Measurements from ENCODE around the gene REXO2.

- TF ChIP-seq CTCF (IDR thresholded peaks at IDR 0.05) (no peak), POLR2A (IDR thresholded peaks at IDR 0.05) (no peak), EP300 (IDR thresholded peaks at IDR 0.05) (no peak), POLR2AphosphoS5 (IDR thresholded peaks at IDR 0.05) (no peak)
Observed at GRCh38 chr11:114430290-114430689, 9.0 kb upstream of the REXO2 start.

Data from suprapubic skin (tissue), 4 donors.